GM19099 (cell line): ENCODE results near the gene BMPER.

Experiments
- POLR2A ChIP-seq: IDR thresholded peaks from 3 replicates; pipeline ENCODE4 v1.6.1; 2011; ENCODE audit warnings: low read depth; ENCODE audit not compliant: insufficient read length; ENCODE audit errors: extremely low read depth

Gene BMPER

DNA sequence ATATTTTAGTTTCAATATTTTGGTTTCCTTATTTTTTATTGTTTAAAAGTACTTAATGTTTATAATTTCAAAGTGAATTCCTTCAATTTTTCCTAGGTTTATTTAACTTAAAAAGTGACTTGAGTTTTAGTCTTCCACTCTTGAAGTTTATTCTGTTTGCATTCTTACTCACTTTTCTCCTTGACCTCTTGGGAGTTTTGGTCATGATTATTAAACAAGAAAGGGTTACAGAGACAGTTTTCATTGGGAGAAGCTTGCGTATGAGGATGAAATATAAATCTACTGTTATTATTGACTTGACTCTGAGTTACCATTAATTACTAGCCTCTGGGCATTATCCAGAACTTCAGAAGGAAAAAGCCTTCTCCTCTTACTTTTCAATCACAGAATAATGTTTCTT is 216.0 kb downstream of the BMPER start:
- TF ChIP-seq POLR2A: no peak

- no peak for TF ChIP-seq POLR2A
These were observed 218.0 kb downstream of the BMPER start for GRCh38 chr7:34123316-34123715.

GRCh38 chr7:34124765-34125164 is 219.4 kb downstream of the BMPER start:
- no peak for TF ChIP-seq POLR2A

GRCh38 chr7:34128762-34129161 is 223.4 kb downstream of the BMPER start:
- no peak for TF ChIP-seq POLR2A

- no peak for TF ChIP-seq POLR2A
These were observed 225.4 kb downstream of the BMPER start for GRCh38 chr7:34130558-34131295.

- no peak for TF ChIP-seq POLR2A
These were observed 226.0 kb downstream of the BMPER start for GRCh38 chr7:34131371-34131770.

DNA sequence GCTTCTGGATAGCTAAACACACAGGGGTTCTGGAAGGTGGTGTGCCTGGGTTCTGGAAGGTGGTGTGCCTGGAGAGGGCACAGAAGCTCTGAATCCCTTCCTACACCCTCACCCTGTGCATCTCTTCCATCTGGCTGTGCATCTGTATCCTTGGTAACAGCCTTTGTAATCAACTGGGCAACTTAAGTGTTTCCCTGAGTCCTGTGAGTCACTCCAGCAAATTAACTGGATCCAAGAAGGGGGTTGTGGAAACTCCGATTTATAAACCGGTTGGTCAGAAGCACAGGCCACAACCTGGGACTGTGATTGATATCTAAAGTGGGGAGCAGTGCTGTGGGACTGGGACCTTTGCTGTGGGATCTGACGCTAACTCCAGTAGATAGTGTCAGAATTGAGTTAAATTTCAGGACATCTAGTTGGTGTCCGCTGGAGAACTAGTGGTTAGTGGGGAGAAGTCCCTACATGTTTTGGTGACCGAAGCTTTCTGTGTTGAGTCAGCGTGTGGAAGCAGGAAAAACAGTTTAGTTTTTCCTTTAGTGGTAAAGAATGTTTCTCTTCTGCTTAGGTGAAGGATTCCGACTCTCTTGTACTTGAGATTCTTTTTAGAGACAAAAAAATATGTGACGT is 228.1 kb downstream of the BMPER start:
- TF ChIP-seq POLR2A: no peak

GRCh38 chr7:34133983-34134782 is 228.8 kb downstream of the BMPER start:
- TF ChIP-seq POLR2A: no peak

- TF ChIP-seq POLR2A: no peak
These were observed 230.6 kb downstream of the BMPER start for GRCh38 chr7:34135924-34136323.

DNA sequence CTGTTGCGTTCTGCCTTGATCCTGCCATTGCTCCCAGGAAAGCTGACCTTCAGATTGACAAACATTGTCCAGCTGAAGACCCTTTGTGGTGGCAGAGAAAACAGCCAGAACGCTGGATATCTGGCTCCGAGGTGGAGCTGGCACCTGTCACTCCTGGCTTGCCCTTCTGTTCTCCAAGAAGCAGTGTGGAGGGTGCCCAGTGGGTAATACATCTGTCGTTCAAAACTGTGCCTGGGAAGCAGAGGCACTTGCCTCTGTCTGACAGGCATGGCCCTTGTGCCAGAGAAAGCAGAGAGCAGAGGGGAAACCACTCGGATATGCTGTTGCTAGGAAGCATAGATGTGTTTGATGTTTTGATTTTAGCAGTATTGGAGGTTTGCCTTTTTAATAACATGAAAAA is 231.4 kb downstream of the BMPER start:
- no peak for TF ChIP-seq POLR2A

DNA sequence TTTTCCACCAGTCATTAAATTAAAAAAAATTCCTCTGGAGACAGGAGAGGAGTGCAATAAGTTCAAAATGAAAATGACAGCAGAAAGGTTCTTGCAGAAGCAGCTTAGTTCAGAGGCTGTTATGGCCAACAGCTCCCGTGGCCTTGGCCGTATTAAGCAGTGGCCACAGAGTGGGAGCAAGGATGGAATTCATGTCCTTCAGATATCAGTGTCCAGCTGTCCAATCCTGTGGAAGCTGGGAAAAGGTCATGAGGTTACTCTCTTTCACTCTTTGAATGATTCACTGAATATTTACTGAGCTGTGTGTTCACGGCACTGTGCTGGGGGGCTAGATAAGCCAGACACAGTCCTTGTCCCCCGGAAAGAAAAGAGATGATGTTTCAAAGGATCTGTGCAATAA is 231.8 kb downstream of the BMPER start:
- no peak for TF ChIP-seq POLR2A

DNA sequence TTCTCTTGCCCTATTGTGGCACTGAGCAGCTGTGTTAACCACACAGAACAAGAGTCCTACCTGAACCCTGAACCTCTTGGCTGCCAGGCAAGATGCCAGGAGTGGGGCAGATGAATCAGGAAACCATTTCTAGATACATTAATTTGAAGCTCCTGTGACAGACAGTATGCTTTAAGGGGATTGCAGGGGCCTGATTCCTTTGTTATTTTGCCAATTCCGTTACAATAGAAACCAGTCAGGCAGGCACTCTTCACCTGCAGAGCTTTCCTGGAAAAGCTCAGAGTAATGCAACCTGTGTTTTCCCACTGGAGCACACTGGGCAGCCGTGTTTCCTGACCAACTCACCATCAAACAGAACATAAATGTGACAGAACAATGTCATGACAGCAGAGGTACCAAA is 233.1 kb downstream of the BMPER start:
- no peak for TF ChIP-seq POLR2A

- no peak for TF ChIP-seq POLR2A
These were observed 233.7 kb downstream of the BMPER start for GRCh38 chr7:34139086-34139485.

DNA sequence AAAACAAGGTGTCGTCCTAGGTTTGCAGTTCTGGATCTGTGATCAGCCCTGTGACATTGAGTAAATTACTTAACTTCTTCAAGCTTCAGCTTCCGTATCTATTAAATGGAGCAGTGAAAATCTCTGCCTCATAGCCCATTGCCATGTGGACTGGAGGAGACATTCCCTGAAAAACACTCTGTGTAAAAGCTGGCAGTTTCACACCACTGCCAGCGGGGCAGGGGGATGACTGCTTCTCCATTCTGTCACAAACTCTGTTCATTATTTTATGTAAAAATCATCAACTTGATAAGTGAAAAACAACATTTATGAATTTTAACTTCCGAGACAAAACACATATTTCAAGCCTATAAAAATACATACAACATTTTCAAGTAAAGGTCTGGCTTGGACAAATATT is 234.7 kb downstream of the BMPER start:
- TF ChIP-seq POLR2A: no peak

GRCh38 chr7:34143402-34143801 is 238.1 kb downstream of the BMPER start:
- TF ChIP-seq POLR2A: no peak

GRCh38 chr7:34145603-34146002 is 240.3 kb downstream of the BMPER start:
- TF ChIP-seq POLR2A: no peak
